Measurements from ENCODE around the gene PEX10. TPM values are rescaled to one million over a fixed set of nuclear protein-coding genes. Genes with fewer than 3 reads are reported as not detected.

Gene PEX10
- total and polyA plus RNA-seq, 2 of the 8 experiments (the other 6 are each of a cell fraction or from before 2014, with no cell fraction given), result 24.3 to 26.9 TPM

DNA sequence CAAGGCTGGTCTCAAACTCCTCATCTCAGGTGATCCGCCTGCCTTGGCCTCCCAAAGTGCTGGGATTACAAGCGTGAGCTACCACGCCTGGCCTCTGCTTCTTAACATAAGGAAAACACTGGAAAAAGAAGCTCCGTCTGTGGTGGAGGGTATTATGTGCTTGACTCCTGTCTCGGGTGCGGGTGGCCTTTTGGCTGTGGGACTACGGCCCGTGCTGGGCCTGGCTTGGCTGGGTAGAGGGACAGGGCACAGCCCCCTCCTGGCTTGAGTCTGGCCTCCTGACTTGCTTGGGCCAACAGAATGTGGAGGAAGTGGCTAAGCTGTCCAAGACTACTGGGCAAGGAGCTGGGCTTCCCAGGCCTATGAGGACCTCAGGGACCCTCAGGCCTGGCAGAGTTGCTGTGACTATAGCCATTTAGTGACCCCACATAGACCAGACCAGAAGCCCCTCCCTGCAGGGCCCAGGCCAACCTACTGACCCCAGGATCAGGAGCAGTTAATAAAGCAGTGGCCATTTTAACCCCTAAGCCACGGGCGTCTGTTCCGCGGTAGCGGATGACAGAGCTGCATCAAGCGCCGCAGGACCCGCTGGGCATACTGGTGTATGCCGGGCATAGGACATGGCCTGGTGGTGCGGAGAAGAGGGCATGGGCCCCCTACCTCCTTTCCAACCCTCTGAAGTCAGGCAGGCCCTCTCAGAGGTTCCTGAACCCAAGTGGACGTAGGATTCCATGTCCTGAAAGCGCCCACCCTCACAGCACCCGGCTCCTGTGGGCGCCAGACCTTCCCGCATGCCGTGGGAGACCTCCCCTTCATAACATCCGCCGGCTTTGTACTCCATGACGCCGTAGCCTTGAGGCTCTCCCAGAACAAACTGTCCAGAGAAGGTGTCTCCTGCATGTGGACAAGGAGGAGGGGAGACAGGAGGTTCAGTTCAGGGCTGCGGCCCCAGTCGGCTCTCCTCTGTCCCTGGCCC is 25.4 kb downstream of the PEX10 start (continued):
- no peak for TF ChIP-seq PHF8 (conservative IDR thresholded peaks at IDR 0.05; ENCODE audit: low read depth, low read length)
- no peak for TF ChIP-seq CBX8 (IDR thresholded peaks at IDR 0.05; ENCODE audit: borderline replicate concordance, low read depth, low read length)
- no peak for TF ChIP-seq KDM5A (IDR thresholded peaks at IDR 0.05; ENCODE audit: low read length)
- no peak for TF ChIP-seq CTBP2 (IDR thresholded peaks at IDR 0.05; ENCODE audit: borderline replicate concordance, insufficient read depth, insufficient read length, low read length)
- TF ChIP-seq CHD1 (IDR thresholded peaks at IDR 0.05; ENCODE audit: low read depth, low read length), result no peak
- TF ChIP-seq RNF2 (IDR thresholded peaks at IDR 0.05; ENCODE audit: borderline replicate concordance, low read depth, low read length, missing control alignments, poor library complexity, severe bottlenecking), result no peak
- TF ChIP-seq EZH2 (IDR thresholded peaks at IDR 0.05; ENCODE audit: low read depth, low read length, severe bottlenecking), result no peak

Measured in H1 (cell line).